Iris pigment epithelial cell (primary cell): Measurements from ENCODE around the gene SPINK1.
A peak's percentile ranks its signal among the peaks of the same experiment; 100 is the strongest.
"Not testable (repeated sequence)": the region's sequence is repeated elsewhere in the genome, so short reads cannot be mapped to it uniquely, and the experiment has no call there.

Experiments used
- DNase-seq: peaks from one replicate; pipeline ENCODE4 v3.0.0-alpha.2; 2011; ENCODE audit warnings: low read depth

The SPINK1 gene

GRCh38 chr5:147831465-147831864, at the start of gene SPINK1:
Gene SPINK1, minus strand, starts transcription at chr5:147831671. Its CDS starts 94 bp downstream, at chr5:147831577.
- no peak for DNase-seq

- no peak for DNase-seq
These were observed 49.0 kb upstream of the SPINK1 start for GRCh38 chr5:147880487-147880886.

- no peak for DNase-seq
These were observed 48.3 kb upstream of the SPINK1 start for GRCh38 chr5:147879784-147880183.

GRCh38 chr5:147878066-147878759, 46.7 kb upstream of the SPINK1 start, which contains the start of gene SCGB3A2:
Gene SCGB3A2, plus strand, starts transcription at chr5:147878711. Its CDS starts 93 bp downstream, at chr5:147878804.
- DNase-seq = no peak

- DNase-seq = no peak
These were observed 45.2 kb upstream of the SPINK1 start for GRCh38 chr5:147876626-147877025.

GRCh38 chr5:147876141-147876540, 44.7 kb upstream of the SPINK1 start:
- no peak for DNase-seq

- DNase-seq = no peak
These were observed 43.5 kb upstream of the SPINK1 start for GRCh38 chr5:147874910-147875367.

- not testable (repeated sequence) for DNase-seq
These were observed 42.8 kb upstream of the SPINK1 start for GRCh38 chr5:147874118-147874875.

- not testable (repeated sequence) for DNase-seq
These were observed 41.4 kb upstream of the SPINK1 start for GRCh38 chr5:147872744-147873435.

- not testable (repeated sequence) for DNase-seq
These were observed 40.6 kb upstream of the SPINK1 start for GRCh38 chr5:147871980-147872549.

- not testable (repeated sequence) for DNase-seq
These were observed 38.4 kb upstream of the SPINK1 start for GRCh38 chr5:147869892-147870291.

- DNase-seq = no peak
These were observed 37.6 kb upstream of the SPINK1 start for GRCh38 chr5:147869112-147869511.

GRCh38 chr5:147863454-147864158, 32.1 kb upstream of the SPINK1 start:
- DNase-seq = no peak

GRCh38 chr5:147860641-147861025, 29.2 kb upstream of the SPINK1 start:
- no peak for DNase-seq

- no peak for DNase-seq
These were observed 28.6 kb upstream of the SPINK1 start for GRCh38 chr5:147859962-147860640.

GRCh38 chr5:147858565-147858964, 27.1 kb upstream of the SPINK1 start:
- DNase-seq = no peak

GRCh38 chr5:147857302-147858129, 26.0 kb upstream of the SPINK1 start:
- DNase-seq = peak; percentile 64

GRCh38 chr5:147856801-147857200, 25.3 kb upstream of the SPINK1 start:
- DNase-seq = no peak

- no peak for DNase-seq
These were observed 24.3 kb upstream of the SPINK1 start for GRCh38 chr5:147855774-147856069.
